A204.1 (cell line): ENCODE data around the gene BRIP1.
"Not testable (repeated sequence)": the region's sequence is repeated elsewhere in the genome, so short reads cannot be mapped to it uniquely, and the experiment has no call there.

Experiments
- FAIRE-seq: peaks from 2 replicates; lab custom pipeline; 2012; peaks lifted over from hg19 to GRCh38; lab: Jason Lieb, UNC

BRIP1 gene

GRCh38 chr17:61862975-61863800 lies at the start of gene BRIP1:
Gene BRIP1 (minus strand): TSS chr17:61863528. CDS start chr17:61861539, 1,989 bp downstream.
- FAIRE-seq, result peak; percentile 95

GRCh38 chr17:61908292-61909037 lies 45.1 kb upstream of the BRIP1 start:
- FAIRE-seq, result peak; percentile 19

GRCh38 chr17:61907361-61907760 lies 44.0 kb upstream of the BRIP1 start:
- no peak for FAIRE-seq

- FAIRE-seq, result no peak
These were observed 40.9 kb upstream of the BRIP1 start for GRCh38 chr17:61904094-61904710.

- FAIRE-seq, result no peak
These were observed 39.9 kb upstream of the BRIP1 start for GRCh38 chr17:61903251-61903650.

- FAIRE-seq, result no peak
These were observed 34.3 kb upstream of the BRIP1 start for GRCh38 chr17:61897548-61898180.

GRCh38 chr17:61895391-61895790 lies 32.1 kb upstream of the BRIP1 start:
- no peak for FAIRE-seq

GRCh38 chr17:61894310-61894709 lies 31.0 kb upstream of the BRIP1 start:
- not testable (repeated sequence) for FAIRE-seq

GRCh38 chr17:61887733-61888132 lies 24.4 kb upstream of the BRIP1 start:
- not testable (repeated sequence) for FAIRE-seq

GRCh38 chr17:61885865-61886264 lies 22.5 kb upstream of the BRIP1 start:
- FAIRE-seq, result not testable (repeated sequence)

- no peak for FAIRE-seq
These were observed 21.5 kb upstream of the BRIP1 start for GRCh38 chr17:61884864-61885263.

GRCh38 chr17:61880589-61881102 lies 17.3 kb upstream of the BRIP1 start:
- no peak for FAIRE-seq

- no peak for FAIRE-seq
These were observed 15.8 kb upstream of the BRIP1 start for GRCh38 chr17:61878984-61879612.

- FAIRE-seq, result no peak
These were observed 15.2 kb upstream of the BRIP1 start for GRCh38 chr17:61878520-61878919.

GRCh38 chr17:61877837-61878236 lies 14.5 kb upstream of the BRIP1 start:
- no peak for FAIRE-seq

- no peak for FAIRE-seq
These were observed 12.5 kb upstream of the BRIP1 start for GRCh38 chr17:61875804-61876203.

- no peak for FAIRE-seq
These were observed 12.0 kb upstream of the BRIP1 start for GRCh38 chr17:61875285-61875684.

- no peak for FAIRE-seq
These were observed 10.7 kb upstream of the BRIP1 start for GRCh38 chr17:61874075-61874474.

GRCh38 chr17:61872099-61872498 lies 8.8 kb upstream of the BRIP1 start:
- no peak for FAIRE-seq

GRCh38 chr17:61869138-61869537 lies 5.8 kb upstream of the BRIP1 start:
- no peak for FAIRE-seq

- no peak for FAIRE-seq
These were observed 4.7 kb upstream of the BRIP1 start for GRCh38 chr17:61868074-61868473.

GRCh38 chr17:61867033-61867432 lies 3.7 kb upstream of the BRIP1 start:
- no peak for FAIRE-seq
